NCI-H2107 (cell line): Measurements from ENCODE around the gene ZNF763.
A peak's percentile ranks its signal among the peaks of the same experiment; 100 is the strongest.
"Not testable (repeated sequence)": the region's sequence is repeated elsewhere in the genome, so short reads cannot be mapped to it uniquely, and the experiment has no call there.

Experiments
- DNase-seq: peaks from one replicate; lab custom pipeline; 2025; lab: John Stamatoyannopoulos, UW

ZNF763 gene

GRCh38 chr19:11964858-11965645 lies at the start of gene ZNF763:
ZNF763 (plus strand) TSS chr19:11965040; CDS start chr19:11965209, 169 bp downstream.
- no peak for DNase-seq

GRCh38 chr19:11921852-11922495 lies 42.9 kb upstream of the ZNF763 start:
- DNase-seq, result no peak

- peak; percentile 89 for DNase-seq
Measured at GRCh38 chr19:11924886-11925650, 39.8 kb upstream of the ZNF763 start, which contains the start of gene ZNF700. ZNF700 (plus strand) TSS chr19:11925107; CDS start chr19:11925211, 104 bp downstream.

GRCh38 chr19:11925651-11926187 lies 39.1 kb upstream of the ZNF763 start:
- not testable (repeated sequence) for DNase-seq

GRCh38 chr19:11927227-11927626 lies 37.6 kb upstream of the ZNF763 start:
- no peak for DNase-seq

GRCh38 chr19:11931051-11931450 lies 33.8 kb upstream of the ZNF763 start:
- DNase-seq, result no peak

- DNase-seq, result no peak
Measured at GRCh38 chr19:11931513-11931912, 33.3 kb upstream of the ZNF763 start.

GRCh38 chr19:11935829-11936228 lies 29.0 kb upstream of the ZNF763 start:
- not testable (repeated sequence) for DNase-seq

- not testable (repeated sequence) for DNase-seq
Measured at GRCh38 chr19:11938383-11938782, 26.5 kb upstream of the ZNF763 start.

GRCh38 chr19:11941361-11941887 lies 23.4 kb upstream of the ZNF763 start:
- not testable (repeated sequence) for DNase-seq

- DNase-seq, result no peak
Measured at GRCh38 chr19:11942008-11942842, 22.6 kb upstream of the ZNF763 start.

- DNase-seq, result no peak
Measured at GRCh38 chr19:11942843-11943108, 22.1 kb upstream of the ZNF763 start.

- no peak for DNase-seq
Measured at GRCh38 chr19:11944656-11945055, 20.2 kb upstream of the ZNF763 start.

GRCh38 chr19:11948646-11949045 lies 16.2 kb upstream of the ZNF763 start:
- DNase-seq, result no peak

GRCh38 chr19:11949201-11949600 lies 15.6 kb upstream of the ZNF763 start:
- DNase-seq, result no peak

GRCh38 chr19:11949614-11950080 lies 15.2 kb upstream of the ZNF763 start:
- not testable (repeated sequence) for DNase-seq

- DNase-seq, result no peak
Measured at GRCh38 chr19:11950312-11950711, 14.5 kb upstream of the ZNF763 start.

GRCh38 chr19:11963566-11964355 lies 1.1 kb upstream of the ZNF763 start:
- no peak for DNase-seq

- DNase-seq, result no peak
Measured at GRCh38 chr19:11964496-11964857, 363 bp upstream of the ZNF763 start.

GRCh38 chr19:11970174-11970573 lies 5.3 kb downstream of the ZNF763 start:
- no peak for DNase-seq
